H1 (cell line): Measurements from ENCODE around the gene SLC2A2. TPM values are rescaled to one million over a fixed set of nuclear protein-coding genes. Genes with fewer than 3 reads are reported as not detected.

Experiments
- CTCF ChIA-PET: fragments of 300-600 bp; sonication (Branson Sonifier 250); formaldehyde crosslinking; loops from one replicate; lab custom pipeline; 2021; ENCODE audit not compliant: partially characterized antibody; lab: Charles Lee
- POLR2A ChIA-PET: fragments of 300-600 bp; sonication (Branson Sonifier 250); formaldehyde crosslinking; loops from one replicate; lab custom pipeline; 2021; ENCODE audit warnings: inconsistent platforms; ENCODE audit not compliant: partially characterized antibody; lab: Charles Lee
- DNase-seq, 2 experiments: peaks; one replicate each; pipeline versions ENCODE4 v3.0.0 to v3.0.0-alpha.2; 2010 to 2022; ENCODE audit warnings: low spot score in 2 of 2, low read depth in 1 of 2, mixed read lengths in 1 of 2
- FAIRE-seq: peaks from 2 replicates; lab custom pipeline; 2011; peaks lifted over from hg19 to GRCh38; lab: Jason Lieb, UNC
- H2AFZ ChIP-seq: 2 replicates; pipeline ENCODE4 v1.8.1; 2012; ENCODE audit warnings: low read length, inconsistent platforms
- H2AK5ac ChIP-seq: 2 replicates; pipeline ENCODE4 v1.6.1; 2013; ENCODE audit warnings: low read depth, low read length
- H2BK120ac ChIP-seq: replicated peaks from 2 replicates; pipeline ENCODE3; 2013; ENCODE audit warnings: low read depth, low read length, inconsistent platforms
- H2BK12ac ChIP-seq: 2 replicates; pipeline ENCODE4 v1.6.1; 2013; ENCODE audit warnings: low read depth, low read length
- H2BK15ac ChIP-seq: 2 replicates; pipeline ENCODE4 v1.6.1; 2013; ENCODE audit warnings: low read length
- H2BK20ac ChIP-seq: 2 replicates; pipeline ENCODE4 v1.6.1; 2013; ENCODE audit warnings: low read length
- H2BK5ac ChIP-seq: 2 replicates; pipeline ENCODE4 v1.6.1; 2013; ENCODE audit warnings: low read depth, low read length
- H3K14ac ChIP-seq: 2 replicates; pipeline ENCODE4 v1.6.1; 2013; ENCODE audit warnings: inconsistent platforms; ENCODE audit not compliant: insufficient read length
- H3K18ac ChIP-seq: 2 replicates; pipeline ENCODE4 v1.6.1; 2013; ENCODE audit warnings: low read length; ENCODE audit errors: extremely low read depth
- H3K23ac ChIP-seq: 2 replicates; pipeline ENCODE4 v1.6.1; 2013; ENCODE audit warnings: inconsistent platforms; ENCODE audit not compliant: insufficient read length
- H3K23me2 ChIP-seq: 2 replicates; pipeline ENCODE4 v1.6.1; 2013; ENCODE audit warnings: low read depth, low read length
- H3K27ac ChIP-seq: 2 replicates; pipeline ENCODE4 v1.6.1; 2011; ENCODE audit warnings: low read depth, low read length, inconsistent platforms
- H3K27me3 ChIP-seq, 4 experiments: replicated peaks in 1 of 4; 1 replicate in 1 of 4; 2 replicates in 3 of 4; pipeline versions ENCODE4 v1.6.1 to v1.8.1; 2011 to 2013; ENCODE audit warnings: low read length in 3 of 4, mild to moderate bottlenecking in 3 of 4, inconsistent platforms in 2 of 4, mixed read lengths in 2 of 4, moderate library complexity in 1 of 4; ENCODE audit not compliant: control insufficient read depth in 3 of 4, insufficient read depth in 3 of 4; ENCODE audit errors: extremely low read depth in 1 of 4
- H3K36me3 ChIP-seq, 4 experiments: 2 replicates each; pipeline versions ENCODE4 v1.6.1 to v1.8.1; 2011 to 2013; ENCODE audit warnings: mild to moderate bottlenecking in 4 of 4, low read length in 3 of 4, moderate library complexity in 2 of 4, control low read depth in 1 of 4, inconsistent platforms in 1 of 4; ENCODE audit not compliant: insufficient read depth in 4 of 4, control insufficient read depth in 2 of 4
- H3K4ac ChIP-seq: replicated peaks from 2 replicates; pipeline ENCODE3; 2013; ENCODE audit warnings: low read length, low read depth, mixed read lengths, inconsistent platforms; ENCODE audit not compliant: insufficient read length
- H3K4me1 ChIP-seq, 4 experiments: replicated peaks in 1 of 4; 1 replicate in 1 of 4; 2 replicates in 3 of 4; pipeline versions ENCODE4 v1.6.1 to v1.8.1; 2011 to 2013; ENCODE audit warnings: low read length in 3 of 4, inconsistent platforms in 2 of 4, mixed read lengths in 1 of 4; ENCODE audit not compliant: insufficient read depth in 4 of 4, control insufficient read depth in 3 of 4
- H3K4me2 ChIP-seq, 2 experiments: 2 replicates each; pipeline versions ENCODE4 v1.6.1 to v1.8.1; 2011 to 2013; ENCODE audit warnings: low read depth in 2 of 2, low read length in 2 of 2, control low read depth in 1 of 2, inconsistent platforms in 1 of 2, mild to moderate bottlenecking in 1 of 2; ENCODE audit not compliant: insufficient read depth in 1 of 2
- H3K4me3 ChIP-seq, 4 experiments: fragments of 200-600, 300-600 bp in 1 of 4; sonication (generic), shearing (Covaris generic), sonication (Bioruptor Twin) in 1 of 4; 2 replicates each; pipeline versions ENCODE4 v1.5.1 to v1.8.1; 2011 to 2016; ENCODE audit warnings: low read length in 4 of 4, low read depth in 3 of 4, control low read depth in 2 of 4, inconsistent platforms in 2 of 4, mild to moderate bottlenecking in 2 of 4, mixed read lengths in 1 of 4, moderate library complexity in 1 of 4; ENCODE audit not compliant: insufficient read depth in 2 of 4; ENCODE audit errors: extremely low read depth in 1 of 4
- H3K56ac ChIP-seq: replicated peaks from 2 replicates; pipeline ENCODE3; 2013; ENCODE audit warnings: low read depth, mild to moderate bottlenecking, mixed read lengths, low read length, inconsistent platforms; ENCODE audit not compliant: insufficient read length
- H3K79me1 ChIP-seq: 2 replicates; pipeline ENCODE4 v1.6.1; 2013; ENCODE audit warnings: low read depth, low read length, control low read depth
- H3K79me2 ChIP-seq, 2 experiments: 2 replicates each; pipeline versions ENCODE4 v1.6.1 to v1.8.1; 2012 to 2013; ENCODE audit warnings: low read length in 2 of 2, mild to moderate bottlenecking in 2 of 2, inconsistent platforms in 1 of 2; ENCODE audit not compliant: insufficient read depth in 2 of 2, control insufficient read depth in 1 of 2
- H3K9ac ChIP-seq, 4 experiments: replicated peaks in 1 of 4; 1 replicate in 1 of 4; 2 replicates in 3 of 4; pipeline versions ENCODE4 v1.6.1 to v1.8.1; 2011 to 2013; ENCODE audit warnings: low read depth in 3 of 4, low read length in 3 of 4, control low read depth in 2 of 4, mild to moderate bottlenecking in 2 of 4, moderate library complexity in 2 of 4, inconsistent platforms in 1 of 4; ENCODE audit errors: extremely low read depth in 1 of 4
- H3K9me3 ChIP-seq, 2 experiments: 2 replicates each; pipeline versions ENCODE4 v1.6.1 to v1.8.1; 2012 to 2013; ENCODE audit warnings: mild to moderate bottlenecking in 2 of 2, moderate library complexity in 2 of 2, control low read depth in 1 of 2, inconsistent platforms in 1 of 2, low read depth in 1 of 2, low read length in 1 of 2, mixed read lengths in 1 of 2; ENCODE audit not compliant: insufficient read depth in 2 of 2
- H4K20me1 ChIP-seq, 2 experiments: replicated peaks in 1 of 2; 2 replicates each; pipeline versions ENCODE3 to v1.8.1; 2011 to 2013; ENCODE audit warnings: inconsistent platforms in 2 of 2, low read length in 2 of 2, mild to moderate bottlenecking in 1 of 2; ENCODE audit not compliant: insufficient read depth in 2 of 2, control insufficient read depth in 1 of 2
- H4K5ac ChIP-seq: 2 replicates; pipeline ENCODE4 v1.6.1; 2013; ENCODE audit warnings: low read length, low read depth, mixed read lengths, inconsistent platforms; ENCODE audit not compliant: insufficient read length
- H4K8ac ChIP-seq: 2 replicates; pipeline ENCODE4 v1.8.0; 2013; ENCODE audit warnings: mild to moderate bottlenecking, moderate library complexity, low read length, inconsistent platforms; ENCODE audit not compliant: insufficient read depth; ENCODE audit errors: extremely low read depth
- H4K91ac ChIP-seq: replicated peaks from 2 replicates; pipeline ENCODE3; 2013; ENCODE audit warnings: low read length, mixed read lengths, inconsistent platforms; ENCODE audit not compliant: insufficient read length
- POLR2AphosphoS5 ChIP-seq: IDR thresholded peaks from 2 replicates; pipeline ENCODE4 v1.6.1; 2011; ENCODE audit warnings: low read depth, low read length
- YY1 ChIP-seq: IDR thresholded peaks from 2 replicates; pipeline ENCODE4 v1.6.1; 2011; ENCODE audit warnings: low read depth, mild to moderate bottlenecking, low read length
- polyA plus RNA-seq, 7 experiments: library from polyadenylated mRNA; depleted of rRNA in 3 of 7; stranded (reverse) in 5 of 7; unstranded in 2 of 7; fragments of >200 nt in 5 of 7; fragments of 200-250 nt in 2 of 7; gene quantifications; 1 replicate in 5 of 7; 2 replicates in 1 of 7; 4 replicates in 1 of 7; pipeline versions ENCODE4 v1.2.1 to v1.2.3, GENCODE V29; 2011 to 2013; ENCODE audit warnings: missing spikeins in 2 of 7, mixed read lengths in 2 of 7
- total RNA-seq: library from RNA; stranded (reverse); fragmentation: NEBNext Ultra II Directional; extraction: Animal tissue kit (Norgen Biotek cat#: 25700); gene quantifications from 2 replicates; pipeline ENCODE4 v1.2.1, GENCODE V29; 2021
- TF ChIP-seq, protein P1 (sequence below), 3 experiments: IDR thresholded peaks; 1 replicate in 2 of 3; 2 replicates in 1 of 3; pipeline versions ENCODE4 v1.5.1 to v1.6.1; 2011; ENCODE audit warnings: low read length in 3 of 3, mild to moderate bottlenecking in 3 of 3, inconsistent platforms in 2 of 3, low read depth in 1 of 3, moderate library complexity in 1 of 3; ENCODE audit not compliant: insufficient read depth in 1 of 3; ENCODE audit errors: control extremely low read depth in 1 of 3

The SLC2A2 gene
- total and polyA plus RNA-seq, 2 of the 8 experiments (the other 6 are each of a cell fraction or from before 2014, with no cell fraction given), result not detected

DNA sequence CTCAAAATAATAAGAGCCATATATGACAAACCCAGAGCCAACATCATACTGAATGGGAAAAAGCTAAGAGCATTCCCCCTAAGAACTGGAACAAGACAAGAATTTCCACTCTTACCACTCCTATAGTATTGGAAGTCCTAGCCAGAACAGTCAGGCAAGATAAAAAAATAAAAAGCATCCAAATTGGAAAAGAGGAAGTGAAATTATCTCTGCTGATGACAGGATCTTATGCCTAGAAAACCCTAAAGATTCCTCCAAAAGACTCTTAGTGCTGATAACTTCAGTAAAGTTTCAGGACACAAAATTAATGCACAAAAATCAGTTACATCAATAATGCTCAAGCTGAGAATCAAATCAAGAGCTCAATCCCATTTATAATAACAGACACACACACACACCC, 45.9 kb upstream of the SLC2A2 start:
- Histone ChIP-seq H3K27me3 (no peaks in the 10 kb centered on the region), H4K20me1 (no peaks in the 10 kb centered on the region), H4K5ac (no peak overlapping the region), H2BK12ac (no peak overlapping the region), H3K4ac (no peak overlapping the region), H4K8ac (no peak overlapping the region), H4K91ac (no peak overlapping the region), H3K9ac (no peak overlapping the region), H3K36me3 (no peaks in the 10 kb centered on the region; a peak in 1 of 8 replicates), H2BK120ac (no peak overlapping the region), H3K18ac (no peak overlapping the region), H3K9me3 (no peaks in the 10 kb centered on the region), H3K27ac (no peak overlapping the region), H3K23me2 (no peaks in the 10 kb centered on the region), H2BK15ac (no peak overlapping the region), H3K79me2 (no peaks in the 10 kb centered on the region), H3K14ac (no peak overlapping the region), H3K4me2 (no peak overlapping the region), H3K79me1 (no peaks in the 10 kb centered on the region), H3K56ac (no peak overlapping the region), H2AFZ (no peak overlapping the region), H2BK5ac (no peak overlapping the region), H3K4me3 (no peak overlapping the region), H3K23ac (no peak overlapping the region), H2AK5ac (no peak overlapping the region), H2BK20ac (no peak overlapping the region), H3K4me1 (no peaks in the 10 kb centered on the region)
- DNase-seq (no peak), FAIRE-seq (no peak)
- ChIA-PET POLR2A (no interaction called here), CTCF (interaction anchor here (0.6 kb wide), 1 partner anchor 518 kb away, joined by 3 read pairs; no protein-coding TSS in a partner anchor)
- no peak for TF ChIP-seq POLR2AphosphoS5
- TF ChIP-seq, protein P1, sequence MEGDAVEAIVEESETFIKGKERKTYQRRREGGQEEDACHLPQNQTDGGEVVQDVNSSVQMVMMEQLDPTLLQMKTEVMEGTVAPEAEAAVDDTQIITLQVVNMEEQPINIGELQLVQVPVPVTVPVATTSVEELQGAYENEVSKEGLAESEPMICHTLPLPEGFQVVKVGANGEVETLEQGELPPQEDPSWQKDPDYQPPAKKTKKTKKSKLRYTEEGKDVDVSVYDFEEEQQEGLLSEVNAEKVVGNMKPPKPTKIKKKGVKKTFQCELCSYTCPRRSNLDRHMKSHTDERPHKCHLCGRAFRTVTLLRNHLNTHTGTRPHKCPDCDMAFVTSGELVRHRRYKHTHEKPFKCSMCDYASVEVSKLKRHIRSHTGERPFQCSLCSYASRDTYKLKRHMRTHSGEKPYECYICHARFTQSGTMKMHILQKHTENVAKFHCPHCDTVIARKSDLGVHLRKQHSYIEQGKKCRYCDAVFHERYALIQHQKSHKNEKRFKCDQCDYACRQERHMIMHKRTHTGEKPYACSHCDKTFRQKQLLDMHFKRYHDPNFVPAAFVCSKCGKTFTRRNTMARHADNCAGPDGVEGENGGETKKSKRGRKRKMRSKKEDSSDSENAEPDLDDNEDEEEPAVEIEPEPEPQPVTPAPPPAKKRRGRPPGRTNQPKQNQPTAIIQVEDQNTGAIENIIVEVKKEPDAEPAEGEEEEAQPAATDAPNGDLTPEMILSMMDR (IDR thresholded peaks at IDR 0.05; ENCODE audit: control extremely low read depth in 1 of 3, insufficient read depth in 1 of 3, low read depth in 1 of 3, low read length in 3 of 3), result no peak
- no peak for TF ChIP-seq YY1
